CD4-positive, alpha-beta T cell treated with Interleukin-2 at 100 ng/mL for 4 hours (primary cell): ENCODE data around the gene DTNB.

ENCODE experiments used
- DNase-seq: peaks from one replicate; pipeline ENCODE4 v3.0.0-alpha.2; 2020; ENCODE audit warnings: low spot score

The DTNB gene

DNA sequence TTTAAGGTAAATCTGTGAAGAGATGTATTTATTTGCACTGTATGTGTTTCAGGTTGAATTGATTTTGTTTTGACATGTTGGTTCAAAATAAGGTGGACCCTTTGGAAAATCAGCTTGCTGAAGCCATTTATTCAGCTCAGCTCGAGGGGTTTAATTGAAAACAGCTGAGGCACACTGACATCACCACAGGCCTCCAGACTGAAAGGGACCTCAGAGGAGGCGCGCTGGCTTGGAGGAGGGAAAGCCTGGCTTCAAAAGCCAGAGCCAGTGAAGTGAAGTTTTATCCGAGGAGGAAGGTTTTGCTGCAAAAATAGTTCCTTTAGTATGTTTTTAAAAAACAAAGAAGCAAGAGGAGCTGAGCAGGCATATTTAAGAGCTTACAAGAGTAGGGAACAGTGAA is 304.7 kb downstream of the DTNB start:
- DNase-seq = no peak

DNA sequence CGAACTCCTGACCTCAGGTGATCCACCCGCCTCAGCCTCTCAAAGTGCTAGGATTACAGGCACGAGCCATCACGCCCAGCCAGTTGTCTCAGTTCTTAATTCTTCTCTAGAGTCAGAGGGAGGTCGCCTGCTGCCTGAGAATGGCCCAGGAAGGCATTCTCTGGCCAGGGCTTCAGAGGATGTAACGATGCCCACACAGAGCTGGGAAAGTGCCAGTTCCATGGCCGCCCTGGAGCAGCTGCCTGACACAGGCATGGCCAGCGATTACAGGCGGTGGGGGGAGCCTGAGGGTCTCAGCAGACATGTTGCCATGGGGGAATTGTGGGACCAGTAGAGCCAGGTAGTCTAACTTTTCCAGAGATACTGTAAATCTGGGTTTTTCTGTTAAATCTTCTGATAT is 306.1 kb downstream of the DTNB start:
- no peak for DNase-seq

DNA sequence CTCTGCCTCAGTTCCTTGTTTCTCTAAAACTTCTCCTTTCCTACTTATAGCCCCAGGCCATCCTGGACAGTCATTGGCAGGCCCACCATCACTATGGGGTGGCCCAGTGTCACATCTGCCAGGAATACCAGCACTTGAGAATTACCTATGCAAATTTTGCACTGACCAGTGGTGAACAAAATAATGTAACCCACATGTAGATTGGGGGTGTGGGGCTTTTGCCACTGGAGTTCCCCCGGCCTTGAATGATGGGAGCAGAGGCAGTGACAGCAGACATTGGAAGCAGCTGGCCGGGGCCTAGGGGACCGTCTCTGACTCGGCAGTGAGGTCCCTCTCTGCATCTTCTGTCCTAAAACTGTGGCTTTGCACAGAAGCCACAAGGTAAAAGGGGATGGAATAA is 306.7 kb downstream of the DTNB start:
- no peak for DNase-seq

DNA sequence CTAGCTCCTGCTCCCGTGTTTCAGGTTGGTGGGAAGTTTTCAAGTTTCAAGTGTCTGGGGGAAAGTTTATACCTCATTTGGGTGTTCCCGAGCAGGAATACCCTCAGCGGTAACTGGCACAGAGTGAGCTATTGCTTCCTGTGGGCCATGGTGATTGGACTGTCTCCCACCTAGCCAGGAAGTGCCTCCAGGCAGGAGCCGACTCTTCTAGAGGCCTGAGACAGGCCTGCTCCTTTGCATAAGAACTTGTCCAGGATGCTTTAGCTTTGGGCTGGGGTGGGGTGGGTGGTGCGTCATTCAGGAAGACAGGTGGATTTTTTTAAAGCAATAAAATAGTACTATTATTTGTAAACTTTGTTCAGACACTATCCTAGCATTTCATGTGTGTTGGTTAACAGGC is 308.1 kb downstream of the DTNB start:
- DNase-seq = no peak

DNA sequence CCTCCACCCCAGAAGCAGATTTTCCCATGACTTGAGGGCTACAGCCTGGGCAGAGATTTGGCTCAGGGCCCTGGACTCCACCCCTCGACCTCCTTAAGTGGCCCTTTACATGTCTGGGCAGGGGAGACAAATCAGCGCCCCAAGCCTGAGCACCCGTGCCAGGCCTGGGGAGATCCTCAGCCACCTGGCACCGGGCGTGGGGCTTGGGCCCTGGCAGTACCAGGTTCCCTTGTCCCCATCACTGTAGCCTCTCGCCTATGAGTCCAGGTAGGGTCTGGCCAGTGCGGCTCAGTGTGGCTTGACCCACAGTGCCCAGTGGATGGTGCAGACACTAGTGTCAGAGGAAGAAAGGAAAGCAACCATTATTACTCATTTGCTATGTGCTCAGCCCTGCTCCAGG is 309.6 kb downstream of the DTNB start:
- DNase-seq = no peak

DNA sequence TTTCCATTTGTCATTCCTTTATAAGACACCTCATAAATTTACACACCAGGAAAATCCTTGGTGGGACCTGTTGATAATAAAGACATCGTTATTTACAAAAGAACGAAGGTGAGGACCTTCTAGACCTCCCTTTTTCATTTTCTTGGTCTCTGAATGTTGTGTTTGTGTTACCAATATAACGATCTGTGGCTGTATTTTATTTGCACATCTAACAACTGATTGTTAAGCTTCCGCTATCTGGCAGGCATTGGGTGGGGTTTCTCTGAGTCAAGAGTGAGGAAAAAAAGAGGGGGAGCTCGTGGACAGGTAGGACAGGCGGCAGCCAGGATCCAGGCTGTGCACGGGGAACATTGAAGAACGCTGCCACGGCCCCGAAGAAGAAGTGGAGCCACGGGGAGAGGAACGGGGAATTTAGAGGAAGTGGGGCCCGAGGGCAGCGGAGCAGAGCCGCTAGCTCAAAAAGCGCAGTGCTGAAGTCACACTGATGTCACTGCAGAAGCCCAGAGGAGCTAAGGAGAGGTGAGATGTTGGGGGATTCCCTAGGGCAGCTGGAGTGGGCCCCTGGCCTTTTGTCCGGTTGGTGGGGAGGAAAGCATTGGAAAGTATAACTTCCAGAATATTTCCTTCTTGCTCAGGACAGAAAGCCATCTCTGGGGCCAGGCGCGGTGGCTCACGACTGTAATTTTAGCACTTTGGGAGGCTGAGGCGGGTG is 310.8 kb downstream of the DTNB start:
- peak; percentile 59 for DNase-seq

DNA sequence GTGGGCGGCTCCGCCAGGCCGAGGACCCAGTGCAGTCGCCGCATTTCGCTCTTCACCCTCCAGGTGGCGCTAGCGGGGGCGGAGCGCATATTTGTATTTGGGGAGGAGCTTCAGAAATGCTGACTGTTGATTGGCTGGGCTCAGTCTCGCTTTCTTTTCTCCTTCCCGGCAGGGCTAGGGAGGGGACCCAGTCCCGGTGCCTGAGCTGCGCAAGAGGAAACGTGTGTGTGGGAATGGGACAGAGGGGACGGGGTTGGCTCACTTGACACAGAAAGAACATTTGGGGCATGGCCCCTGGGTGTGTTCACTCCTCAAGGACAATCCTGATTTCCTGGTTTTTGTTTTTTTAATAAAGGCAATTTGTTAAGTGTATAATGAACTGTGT is 311.3 kb downstream of the DTNB start:
- peak; percentile 95 for DNase-seq

DNA sequence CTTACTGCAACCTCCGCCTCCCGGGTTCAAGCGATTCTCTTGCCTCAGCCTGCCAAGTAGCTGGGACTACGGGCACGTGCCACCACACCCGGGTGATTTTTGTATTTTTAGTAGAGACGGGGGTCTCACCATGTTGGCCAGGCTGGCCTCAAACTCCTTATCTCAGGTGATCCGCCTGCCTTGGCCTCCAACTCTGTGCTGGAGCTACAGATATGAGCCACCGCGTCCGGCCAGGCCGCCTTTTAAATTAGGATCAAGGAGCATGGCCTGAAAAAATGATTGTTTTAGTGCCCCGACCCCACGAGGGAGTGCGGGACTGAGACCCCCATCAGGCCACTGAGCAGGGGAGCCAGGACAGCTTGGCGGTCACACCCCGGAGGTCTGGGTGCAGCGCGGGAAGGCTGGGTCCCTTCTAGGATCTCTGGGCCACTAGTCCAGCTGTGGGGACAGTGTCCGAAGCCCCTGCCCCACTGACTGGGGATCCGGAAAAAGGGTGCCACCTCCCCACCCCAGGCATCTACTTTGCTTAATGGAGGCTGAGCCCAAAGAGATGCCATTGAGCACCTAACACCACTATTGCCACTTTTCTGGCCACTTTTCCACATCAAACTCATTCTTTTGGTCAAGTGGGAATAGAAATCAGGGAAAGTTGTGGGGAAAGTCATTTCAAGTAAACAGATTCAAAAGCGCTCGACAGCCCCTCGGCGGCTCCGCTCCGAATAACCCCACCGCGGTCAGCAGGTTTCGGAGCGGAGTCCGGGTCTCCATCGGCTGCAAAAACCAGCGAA is 311.9 kb downstream of the DTNB start:
- no peak for DNase-seq

DNA sequence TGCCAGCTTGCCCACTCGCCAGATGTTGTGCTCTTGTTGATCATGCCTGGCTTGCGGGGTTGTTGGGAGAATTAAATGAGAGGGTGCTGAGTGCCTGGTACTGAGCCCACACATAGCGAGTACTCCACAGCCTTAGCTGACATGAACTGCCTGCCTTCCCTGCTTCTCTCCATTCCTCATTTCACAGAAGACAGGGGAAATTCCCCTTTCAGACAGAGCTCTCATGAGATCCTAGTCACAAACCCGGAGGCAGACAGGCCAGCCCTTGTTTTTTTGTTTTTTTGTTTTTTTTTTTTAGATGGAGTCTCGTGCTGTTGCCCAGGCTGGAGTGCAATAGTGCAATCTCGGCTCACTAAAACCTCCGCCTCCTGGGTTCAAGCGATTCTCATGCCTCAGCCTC is 314.5 kb downstream of the DTNB start:
- DNase-seq = no peak

DNA sequence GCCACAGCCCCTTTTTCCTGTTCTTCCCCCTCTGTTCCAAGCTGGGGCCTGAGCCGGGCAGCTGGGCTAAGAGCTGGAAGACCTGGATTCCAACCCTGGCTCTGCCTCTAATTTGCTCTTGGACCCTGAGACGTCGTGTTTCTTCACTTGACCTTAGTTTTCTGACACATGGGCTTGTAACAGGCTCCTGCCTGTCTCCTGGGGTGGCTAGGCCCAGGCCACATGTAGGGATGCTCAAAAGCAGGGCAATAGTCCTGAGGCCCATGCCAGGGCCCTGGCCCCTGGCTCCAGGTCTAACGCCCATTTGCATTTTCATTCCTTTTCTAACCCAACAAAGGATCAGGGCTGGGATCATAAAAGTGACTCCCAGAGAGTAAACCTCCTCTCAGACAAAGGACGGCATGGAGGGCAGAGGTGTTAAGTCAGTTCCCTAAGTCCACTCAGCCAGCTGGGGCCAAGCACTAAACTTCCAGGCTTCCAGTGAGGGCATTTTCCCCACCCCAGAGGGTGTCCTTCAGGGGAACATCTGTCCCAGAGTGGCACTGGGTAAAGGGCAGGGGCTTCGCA is 315.0 kb downstream of the DTNB start:
- no peak for DNase-seq

DNA sequence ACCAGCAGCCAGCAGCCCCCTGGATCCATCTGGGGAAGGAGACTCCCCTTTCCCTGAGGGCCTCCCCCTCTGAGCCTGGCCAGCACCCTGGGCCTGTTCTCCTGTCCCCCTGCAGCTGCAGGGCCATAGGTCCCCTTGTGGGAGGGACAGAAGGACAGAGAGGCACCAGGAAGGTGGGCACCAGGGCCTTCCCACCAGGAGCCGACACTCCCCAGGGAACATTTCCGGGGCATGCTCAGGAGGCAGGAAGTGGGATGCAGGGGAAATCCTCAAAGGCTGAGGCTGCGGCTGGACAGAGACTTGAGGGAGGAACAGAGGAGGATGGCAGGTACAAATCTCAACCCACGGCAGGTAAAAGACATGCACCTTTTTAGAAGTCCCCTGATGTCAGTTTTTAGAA is 317.3 kb downstream of the DTNB start:
- no peak for DNase-seq

DNA sequence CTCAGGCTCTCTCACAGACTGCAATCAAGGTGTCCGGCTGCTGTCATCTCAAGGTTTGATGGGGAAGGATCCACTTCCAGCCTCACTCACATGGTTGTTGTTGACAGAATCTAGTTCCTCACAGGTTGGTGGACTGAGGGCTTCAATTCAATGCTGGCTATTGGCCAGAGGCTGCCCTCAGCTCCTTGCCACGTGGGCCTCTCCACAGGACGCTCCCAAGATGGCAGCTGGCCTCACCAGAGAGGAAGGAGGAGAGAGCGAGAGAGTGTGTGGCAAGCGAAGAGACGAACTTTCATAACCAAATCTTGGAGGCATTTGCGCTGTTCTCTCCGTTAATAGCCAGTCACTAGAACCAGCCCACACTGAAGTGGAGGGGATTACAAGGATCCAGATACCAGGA is 318.1 kb downstream of the DTNB start:
- DNase-seq = no peak

DNA sequence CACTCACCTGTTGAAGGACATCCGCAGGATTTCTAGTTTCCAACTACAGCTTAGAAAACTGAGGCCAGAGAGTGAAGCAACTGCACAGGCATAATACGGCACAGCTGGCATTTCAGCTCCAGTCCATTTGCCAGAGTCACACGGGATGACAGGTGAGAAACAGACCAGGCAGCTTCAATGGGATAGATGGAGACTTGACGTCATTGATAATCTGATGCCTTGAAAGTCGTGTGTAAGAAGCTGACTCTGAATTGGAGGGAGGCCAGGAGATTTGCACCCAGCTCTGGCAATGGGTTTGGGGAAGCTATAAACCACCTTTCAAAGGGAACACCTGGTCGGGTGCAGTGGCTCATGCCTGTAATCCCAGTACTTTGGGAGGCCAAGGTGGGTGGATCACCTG is 319.3 kb downstream of the DTNB start:
- DNase-seq = no peak

DNA sequence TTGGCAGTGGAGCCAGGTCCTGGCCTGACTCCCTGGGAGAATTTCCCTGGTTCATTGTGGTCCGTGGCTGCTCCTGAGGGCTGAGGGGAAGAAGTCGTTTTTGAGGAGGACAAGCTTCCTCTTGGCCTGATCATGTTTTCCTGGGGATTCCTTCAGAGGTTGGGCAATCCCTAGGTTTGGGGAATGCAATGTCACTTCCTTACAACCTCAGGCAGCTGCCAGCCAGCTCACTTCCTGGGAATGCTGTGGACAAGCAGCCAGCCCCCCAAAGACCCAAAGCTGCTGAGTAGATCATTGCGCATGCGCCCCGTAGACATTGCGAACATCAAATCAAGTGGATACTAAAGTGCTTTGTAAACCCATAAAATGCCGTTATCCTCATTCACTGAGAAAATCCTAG is 324.0 kb downstream of the DTNB start:
- no peak for DNase-seq

DNA sequence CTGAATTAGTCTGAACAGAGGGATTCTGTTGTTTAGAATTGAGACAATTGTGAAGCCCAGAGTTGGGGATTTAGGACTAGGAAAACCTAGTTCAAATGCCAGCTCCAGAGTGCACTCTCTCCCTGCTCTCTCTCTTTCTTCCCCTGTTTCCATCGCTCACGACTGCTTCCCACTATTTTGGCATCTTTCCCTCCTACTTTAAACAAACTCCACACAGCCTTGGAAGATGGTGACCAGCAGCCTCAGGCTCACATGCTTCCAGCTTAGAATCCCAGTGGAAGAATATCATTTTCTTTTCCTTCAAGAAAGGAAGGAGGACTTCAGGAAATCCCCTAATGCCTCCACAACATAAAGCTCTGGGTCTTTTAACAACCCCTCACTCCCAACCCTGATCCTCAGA is 325.5 kb downstream of the DTNB start:
- DNase-seq = no peak

DNA sequence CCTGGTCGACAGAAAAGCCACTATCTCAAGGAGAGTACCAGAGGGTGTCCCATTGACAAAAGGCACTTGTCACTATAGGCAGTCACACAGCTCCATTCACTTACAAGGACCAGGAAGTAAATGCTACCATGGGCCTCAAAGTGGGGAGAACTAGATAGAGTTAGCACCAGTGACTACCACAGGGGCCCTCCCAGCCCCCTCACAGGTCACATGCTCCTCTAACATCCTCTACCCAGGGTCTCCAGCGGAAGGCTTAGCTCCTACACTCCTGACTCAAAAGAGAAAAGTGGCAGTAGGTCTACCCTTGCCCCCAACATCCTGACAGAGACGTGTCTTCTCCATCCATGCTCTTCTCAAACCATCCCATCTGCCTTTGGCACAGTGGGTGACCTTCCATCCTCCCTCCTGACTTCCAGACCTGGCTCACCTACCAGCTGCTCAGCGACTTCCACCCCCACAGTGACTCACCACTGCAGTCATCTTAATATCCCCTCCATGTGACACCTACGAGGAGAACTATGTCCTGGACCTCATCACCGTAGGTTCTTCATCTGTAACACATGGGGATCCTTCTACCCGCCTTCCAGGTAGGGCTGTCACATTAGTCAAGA is 326.1 kb downstream of the DTNB start:
- DNase-seq = no peak

DNA sequence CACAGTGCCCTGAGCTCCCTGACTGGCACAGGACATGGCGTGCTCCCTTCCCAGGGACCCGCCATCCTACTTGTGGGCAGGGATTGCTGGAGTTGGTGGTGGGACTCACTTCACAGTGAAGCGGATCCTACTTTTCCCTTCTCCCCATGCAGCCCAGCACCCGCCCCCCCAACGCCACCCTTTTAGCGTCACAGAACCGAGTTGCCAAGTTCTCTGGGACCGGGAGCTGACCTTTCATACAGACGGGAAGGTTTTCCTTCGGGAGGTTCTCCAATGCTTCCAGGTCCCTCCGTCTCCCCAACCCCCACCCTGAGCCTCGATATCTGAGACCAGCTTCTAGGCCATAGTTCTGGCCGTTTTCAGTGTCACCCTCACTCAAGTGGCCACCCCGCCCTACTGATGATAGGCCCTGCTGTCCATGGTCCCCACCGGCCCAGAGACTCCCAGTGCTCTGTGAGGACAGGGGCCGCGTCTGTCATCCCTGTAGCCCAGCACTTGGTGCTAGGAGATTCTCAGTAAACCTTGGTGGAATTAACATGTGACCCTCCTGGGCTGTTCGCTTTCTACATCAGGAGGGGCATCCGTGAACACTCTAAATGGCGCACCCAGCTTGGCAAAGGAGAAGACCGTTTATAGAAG is 330.1 kb downstream of the DTNB start:
- no peak for DNase-seq

DNA sequence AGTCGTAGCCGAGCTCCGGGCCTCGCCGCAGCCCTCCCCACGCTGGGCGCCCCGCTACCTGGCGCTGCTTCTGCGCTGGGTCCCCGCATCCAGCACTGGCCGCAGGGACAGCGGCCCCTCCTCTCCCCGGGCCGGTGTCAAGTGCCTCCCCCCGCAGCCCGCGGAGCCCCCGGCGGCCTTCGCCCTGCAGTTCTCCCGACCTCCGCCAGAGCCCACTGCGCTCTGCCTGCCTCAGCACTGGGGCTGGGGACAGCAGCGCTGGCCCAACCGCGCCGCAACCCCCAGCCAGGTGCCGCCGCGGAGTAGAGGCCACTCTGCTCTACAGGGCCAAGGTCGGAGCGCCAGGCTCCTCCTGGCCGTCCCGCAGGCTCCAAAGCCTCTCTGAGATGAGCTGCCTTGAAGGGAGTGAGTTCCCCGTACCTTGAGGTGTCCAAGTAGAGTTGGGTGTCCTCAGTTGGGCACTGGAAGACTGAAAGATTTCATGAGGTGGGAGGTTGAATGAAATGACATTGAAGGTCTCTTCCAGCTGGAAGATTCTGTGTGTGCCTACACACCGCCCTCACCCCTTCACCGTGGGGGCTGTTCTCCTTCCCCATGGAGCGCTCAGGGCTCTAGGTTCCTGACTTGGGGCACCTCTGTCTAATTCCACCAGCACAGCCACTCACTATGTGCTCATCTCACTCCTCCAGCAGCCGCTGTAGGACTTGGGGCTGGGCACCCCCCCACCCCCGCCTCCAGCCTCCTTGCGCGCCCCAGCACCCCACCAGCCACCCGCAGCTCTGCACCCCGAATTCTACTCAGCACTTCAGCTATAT is 330.8 kb downstream of the DTNB start:
- peak; percentile 79 for DNase-seq

DNA sequence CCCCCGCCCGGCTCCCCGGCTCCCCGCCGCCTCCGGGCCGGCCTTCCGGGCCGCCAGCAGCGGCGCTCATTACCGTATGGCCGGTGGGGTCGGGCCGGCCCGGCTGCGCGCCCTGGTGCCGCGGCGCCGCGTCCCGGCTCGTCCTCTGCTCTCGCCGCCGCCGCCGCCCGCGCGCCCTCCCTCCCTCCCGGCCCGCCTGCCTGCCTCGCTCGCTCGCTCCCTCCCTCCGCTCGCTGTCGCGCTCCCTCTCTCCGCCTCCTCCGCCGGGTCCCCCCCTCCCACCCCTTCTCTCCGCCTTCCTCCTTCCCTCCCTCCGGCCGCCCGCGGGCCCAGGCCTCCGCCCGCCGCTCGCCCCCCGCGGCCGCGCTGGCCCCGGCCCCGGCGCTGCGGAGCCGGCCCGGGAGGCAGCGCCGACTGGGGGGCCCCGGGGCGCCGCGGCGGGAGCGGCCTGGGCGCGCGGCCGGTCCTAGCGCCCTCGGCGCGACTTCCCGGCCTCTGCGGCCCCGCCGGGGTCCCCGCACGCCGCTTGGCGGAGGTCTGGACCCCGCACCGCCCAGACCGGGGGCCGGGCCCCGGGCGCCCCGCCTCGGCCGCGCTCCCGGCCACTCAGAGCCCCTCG is 331.5 kb downstream of the DTNB start, which contains the start of gene DNMT3A:
DNMT3A (minus strand) TSS at position 173 of the 619 bp plus-strand sequence. CDS start 27,941 bp downstream, outside the sequence.
- DNase-seq = peak; percentile 64

DNA sequence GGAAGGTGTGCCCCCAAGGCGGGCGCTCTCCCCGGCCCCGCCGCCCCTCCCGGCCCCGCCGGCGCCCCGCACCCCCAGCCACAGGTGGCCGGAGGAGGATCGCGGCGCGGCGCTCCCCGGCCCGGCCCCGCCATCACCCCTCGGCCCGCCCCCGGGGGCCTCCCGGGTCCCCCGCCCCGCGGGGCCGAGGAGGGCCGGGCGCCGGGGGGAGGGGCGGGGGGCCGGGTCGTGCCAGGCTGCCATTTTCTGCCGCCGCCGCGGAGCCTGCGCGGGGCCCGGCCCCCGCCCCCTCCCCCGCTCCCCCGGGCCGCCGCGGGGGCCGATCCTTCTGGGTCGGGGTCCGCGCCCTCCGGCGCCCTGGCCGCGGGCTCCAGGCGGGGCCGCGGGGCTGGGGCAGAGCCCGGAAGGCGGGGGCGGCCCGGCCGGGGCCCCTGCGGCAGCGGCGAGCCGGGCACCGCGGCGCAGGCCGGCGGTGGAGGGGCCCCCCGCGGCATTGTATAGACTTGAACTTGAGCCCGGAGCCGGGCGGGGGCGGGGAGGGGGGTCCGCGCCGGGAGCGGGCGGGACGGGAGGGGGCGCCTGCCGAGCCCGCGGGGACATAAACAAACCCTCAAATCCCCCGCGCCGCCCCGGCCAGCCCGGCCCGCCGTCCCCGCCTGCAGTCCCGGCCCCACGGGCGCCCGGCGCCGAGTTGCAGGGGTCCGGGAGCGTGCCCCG is 332.2 kb downstream of the DTNB start:
- DNase-seq = no peak
